Measurements from ENCODE around the gene COQ8B. TPM values are rescaled to one million over a fixed set of nuclear protein-coding genes. Genes with fewer than 3 reads are reported as not detected.

The COQ8B gene
- total RNA-seq, 1 experiment from 2014 or later, result 19.5 TPM

GRCh38 chr19:40750874-40751537 is 34.3 kb upstream of the COQ8B start, which contains the start of gene SNRPA:
Gene SNRPA, plus strand, starts transcription at chr19:40751203. Its CDS starts 206 bp downstream, at chr19:40751409.
- CTCF ChIA-PET, result no interaction called here
- intact Hi-C loops (cut with micrococcal nuclease), result loop anchor here (1.0 to 2.0 kb wide), 2 partner anchors 27 to 34 kb away; partner anchors contain the start of genes COQ8B, ITPKC and RAB4B
- H3K9ac ChIP-seq (ENCODE audit: low read length), result peak within 1 kb of the TSS; percentile 99

GRCh38 chr19:40750058-40750873 is 33.6 kb upstream of the COQ8B start, which contains the start of gene ACTMAP:
Gene ACTMAP, minus strand, starts transcription at chr19:40750477. Its CDS starts 674 bp downstream, at chr19:40749803.
- peaks cover 28% of the 10 kb centered on the region for H3K4me1 ChIP-seq (ENCODE audit: insufficient read depth, low read length)
- H3K9ac ChIP-seq (ENCODE audit: low read length), result peak within 1 kb of the TSS; percentile 99
- CTCF ChIA-PET, result no interaction called here
- peaks cover 43% of the 10 kb centered on the region for H3K79me2 ChIP-seq (ENCODE audit: low read length)
- DNase-seq, result peak; percentile 99
- H3K4me3 ChIP-seq (ENCODE audit: low read length), result peak within 1 kb of the TSS; percentile 95
- H2AFZ ChIP-seq (ENCODE audit: low read length), result peak within 1 kb of the TSS; percentile 74
- H4K20me1 ChIP-seq (ENCODE audit: low read length), result peaks cover 16% of the 10 kb centered on the region
- POLR2A ChIA-PET (ENCODE audit: unreplicated experiment), result interaction anchor here (0.5 to 1.2 kb wide), 4 partner anchors 27 to 467 kb away, joined by 3 to 20 read pairs (median 8); no protein-coding TSS in a partner anchor
- peak within 1 kb of the TSS; percentile 91 for H3K4me2 ChIP-seq (ENCODE audit: low read length)
- H3F3A ChIP-seq (ENCODE audit: low read length, unreplicated experiment), result no peaks in the 10 kb centered on the region
- ATAC-seq, result peak; percentile 88
- H3K27ac ChIP-seq (ENCODE audit: low read length), result peak within 1 kb of the TSS; percentile 93
- intact Hi-C loops (cut with micrococcal nuclease), result loop anchor here (1.0 to 2.0 kb wide), 2 partner anchors 28 to 33 kb away; partner anchors contain the start of genes COQ8B, ITPKC and RAB4B
- TSS peak; percentile 94 for BruUV-seq (replicated peaks)
- peaks cover 4% of the 10 kb centered on the region for H3K36me3 ChIP-seq (ENCODE audit: low read depth, low read length)
- H3K27me3 ChIP-seq (ENCODE audit: low read length), result no peaks in the 10 kb centered on the region
- H3K9me2 ChIP-seq (replicated peaks; ENCODE audit: low read length), result no peaks in the 10 kb centered on the region
- TF ChIP-seq EZH2 (IDR thresholded peaks at IDR 0.05; ENCODE audit: low read length, unreplicated experiment) (no peak), CTCF (conservative IDR thresholded peaks at IDR 0.05; ENCODE audit: low read depth, low read length) (no peak)
- H3K9me3 ChIP-seq (ENCODE audit: low read length), result no peaks in the 10 kb centered on the region

More at GRCh38 chr19:40750874-40751537, 34.3 kb upstream of the COQ8B start, which contains the start of gene SNRPA:
- peak within 1 kb of the TSS; percentile 93 for H3K27ac ChIP-seq (ENCODE audit: low read length)
- DNase-seq (peak; percentile 97), ATAC-seq (peak; percentile 72)
- BruUV-seq (replicated peaks), result no TSS peak
- H4K20me1 ChIP-seq (ENCODE audit: low read length), result peaks cover 23% of the 10 kb centered on the region
- no peaks in the 10 kb centered on the region for H3F3A ChIP-seq (ENCODE audit: low read length, unreplicated experiment)
- POLR2A ChIA-PET (ENCODE audit: unreplicated experiment), result interaction anchor here (0.5 to 1.2 kb wide), 4 partner anchors 26 to 467 kb away, joined by 3 to 20 read pairs (median 8); no protein-coding TSS in a partner anchor
- peak within 1 kb of the TSS; percentile 95 for H3K4me3 ChIP-seq (ENCODE audit: low read length)
- H3K4me1 ChIP-seq (ENCODE audit: insufficient read depth, low read length), result peaks cover 35% of the 10 kb centered on the region
- H3K9me2 ChIP-seq (replicated peaks; ENCODE audit: low read length), result no peaks in the 10 kb centered on the region
- no peaks in the 10 kb centered on the region for H3K9me3 ChIP-seq (ENCODE audit: low read length)
- peak within 1 kb of the TSS; percentile 91 for H3K4me2 ChIP-seq (ENCODE audit: low read length)
- peaks cover 50% of the 10 kb centered on the region for H3K79me2 ChIP-seq (ENCODE audit: low read length)
- peaks cover 9% of the 10 kb centered on the region for H3K36me3 ChIP-seq (ENCODE audit: low read depth, low read length)
- H2AFZ ChIP-seq (ENCODE audit: low read length), result peak within 1 kb of the TSS; percentile 74
- no peaks in the 10 kb centered on the region for H3K27me3 ChIP-seq (ENCODE audit: low read length)
- TF ChIP-seq EZH2phosphoT487 (IDR thresholded peaks at IDR 0.05; ENCODE audit: borderline replicate concordance, low read length) (no peak), CTCF (conservative IDR thresholded peaks at IDR 0.05; ENCODE audit: low read depth, low read length) (no peak), EZH2 (IDR thresholded peaks at IDR 0.05; ENCODE audit: low read length, unreplicated experiment) (no peak)
